HEK293 (cell line): Measurements from ENCODE around the gene SCUBE1.

Source experiments
- HOXA7 ChIP-seq: sonication (generic); formaldehyde crosslinking; IDR thresholded peaks from 2 replicates; pipeline ENCODE4 v1.8.1; 2022; ENCODE audit warnings: missing genetic modification reagents, borderline replicate concordance
- MEIS1 ChIP-seq: sonication (generic); formaldehyde crosslinking; IDR thresholded peaks from 2 replicates; pipeline ENCODE4 v1.8.1; 2022; ENCODE audit warnings: missing genetic modification reagents, mild to moderate bottlenecking, borderline replicate concordance
- SP2 ChIP-seq: fragments of 450-650 bp; formaldehyde crosslinking; IDR thresholded peaks from 2 replicates; pipeline ENCODE4 v1.5.1; 2016; ENCODE audit warnings: missing biosample characterization, missing genetic modification characterization
- ZNF114 ChIP-seq: fragments of 450-650 bp; formaldehyde crosslinking; IDR thresholded peaks from 2 replicates; pipeline ENCODE4 v1.5.0; 2017; ENCODE audit warnings: missing biosample characterization, missing genetic modification characterization
- ZNF146 ChIP-seq: fragments of 450-650 bp; formaldehyde crosslinking; IDR thresholded peaks from 2 replicates; pipeline ENCODE4 v1.5.1; 2016; ENCODE audit warnings: missing biosample characterization, missing genetic modification characterization
- ZNF2 ChIP-seq: fragments of 450-650 bp; formaldehyde crosslinking; IDR thresholded peaks from 2 replicates; pipeline ENCODE4 v1.5.1; 2016; ENCODE audit warnings: missing biosample characterization, missing genetic modification characterization
- ZNF585B ChIP-seq: fragments of 450-650 bp; formaldehyde crosslinking; IDR thresholded peaks from 2 replicates; pipeline ENCODE4 v1.5.1; 2016; ENCODE audit warnings: missing biosample characterization, missing genetic modification characterization
- TF ChIP-seq, protein P1 (sequence below): fragments of 450-650 bp; formaldehyde crosslinking; IDR thresholded peaks from 2 replicates; pipeline ENCODE4 v1.5.1; 2016; ENCODE audit warnings: missing biosample characterization, missing genetic modification characterization
- TF ChIP-seq, protein P2 (sequence below): fragments of 450-650 bp; formaldehyde crosslinking; IDR thresholded peaks from 2 replicates; pipeline ENCODE4 v1.5.1; 2016; ENCODE audit warnings: missing biosample characterization, missing genetic modification characterization

DNA sequence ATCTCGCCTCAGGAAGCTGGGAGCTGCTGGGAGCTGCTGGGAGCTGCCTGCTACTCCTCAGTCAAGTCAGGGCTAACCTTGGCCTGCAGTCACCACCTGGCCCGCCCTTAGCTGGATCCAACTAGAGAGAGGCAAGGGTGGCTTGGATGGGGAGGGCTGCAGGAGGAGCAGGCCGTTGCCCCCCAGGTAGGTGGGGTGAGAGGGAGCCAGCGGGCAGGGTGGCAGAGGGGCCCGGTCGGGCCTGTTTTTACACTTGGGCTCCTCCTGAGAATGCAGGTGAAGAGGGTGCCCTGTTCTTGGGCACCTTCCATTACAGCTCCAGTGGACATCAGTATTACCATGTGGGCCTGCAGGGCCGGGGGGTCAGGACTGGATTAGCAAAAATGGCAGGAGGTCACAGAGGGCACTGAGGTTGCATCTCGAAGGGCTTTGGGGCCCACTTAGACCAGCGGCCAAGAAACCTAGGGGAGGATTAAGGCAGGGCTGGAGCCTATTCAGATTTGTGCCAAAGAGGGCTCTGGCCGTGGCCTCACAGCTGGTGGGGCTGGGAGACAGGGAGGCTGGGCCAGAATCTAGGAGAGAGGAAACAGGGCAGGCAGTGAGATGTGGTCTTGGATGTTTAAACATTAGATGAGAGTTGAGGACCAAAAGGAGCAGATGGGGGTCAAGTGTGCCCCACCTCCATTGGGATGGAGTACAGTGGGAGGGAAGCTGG lies 95.5 kb downstream of the SCUBE1 start:
- TF ChIP-seq ZNF585B (no peak), SP2 (no peak), HOXA7 (CRISPR knock-in tag) (no peak), MEIS1 (no peak), ZNF146 (no peak), ZNF114 (tag by site-specific recombination) (no peak), ZNF2 (tag by site-specific recombination) (no peak)
- TF ChIP-seq, protein P1, sequence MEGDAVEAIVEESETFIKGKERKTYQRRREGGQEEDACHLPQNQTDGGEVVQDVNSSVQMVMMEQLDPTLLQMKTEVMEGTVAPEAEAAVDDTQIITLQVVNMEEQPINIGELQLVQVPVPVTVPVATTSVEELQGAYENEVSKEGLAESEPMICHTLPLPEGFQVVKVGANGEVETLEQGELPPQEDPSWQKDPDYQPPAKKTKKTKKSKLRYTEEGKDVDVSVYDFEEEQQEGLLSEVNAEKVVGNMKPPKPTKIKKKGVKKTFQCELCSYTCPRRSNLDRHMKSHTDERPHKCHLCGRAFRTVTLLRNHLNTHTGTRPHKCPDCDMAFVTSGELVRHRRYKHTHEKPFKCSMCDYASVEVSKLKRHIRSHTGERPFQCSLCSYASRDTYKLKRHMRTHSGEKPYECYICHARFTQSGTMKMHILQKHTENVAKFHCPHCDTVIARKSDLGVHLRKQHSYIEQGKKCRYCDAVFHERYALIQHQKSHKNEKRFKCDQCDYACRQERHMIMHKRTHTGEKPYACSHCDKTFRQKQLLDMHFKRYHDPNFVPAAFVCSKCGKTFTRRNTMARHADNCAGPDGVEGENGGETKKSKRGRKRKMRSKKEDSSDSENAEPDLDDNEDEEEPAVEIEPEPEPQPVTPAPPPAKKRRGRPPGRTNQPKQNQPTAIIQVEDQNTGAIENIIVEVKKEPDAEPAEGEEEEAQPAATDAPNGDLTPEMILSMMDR (tag by site-specific recombination): no peak
- TF ChIP-seq, protein P2, sequence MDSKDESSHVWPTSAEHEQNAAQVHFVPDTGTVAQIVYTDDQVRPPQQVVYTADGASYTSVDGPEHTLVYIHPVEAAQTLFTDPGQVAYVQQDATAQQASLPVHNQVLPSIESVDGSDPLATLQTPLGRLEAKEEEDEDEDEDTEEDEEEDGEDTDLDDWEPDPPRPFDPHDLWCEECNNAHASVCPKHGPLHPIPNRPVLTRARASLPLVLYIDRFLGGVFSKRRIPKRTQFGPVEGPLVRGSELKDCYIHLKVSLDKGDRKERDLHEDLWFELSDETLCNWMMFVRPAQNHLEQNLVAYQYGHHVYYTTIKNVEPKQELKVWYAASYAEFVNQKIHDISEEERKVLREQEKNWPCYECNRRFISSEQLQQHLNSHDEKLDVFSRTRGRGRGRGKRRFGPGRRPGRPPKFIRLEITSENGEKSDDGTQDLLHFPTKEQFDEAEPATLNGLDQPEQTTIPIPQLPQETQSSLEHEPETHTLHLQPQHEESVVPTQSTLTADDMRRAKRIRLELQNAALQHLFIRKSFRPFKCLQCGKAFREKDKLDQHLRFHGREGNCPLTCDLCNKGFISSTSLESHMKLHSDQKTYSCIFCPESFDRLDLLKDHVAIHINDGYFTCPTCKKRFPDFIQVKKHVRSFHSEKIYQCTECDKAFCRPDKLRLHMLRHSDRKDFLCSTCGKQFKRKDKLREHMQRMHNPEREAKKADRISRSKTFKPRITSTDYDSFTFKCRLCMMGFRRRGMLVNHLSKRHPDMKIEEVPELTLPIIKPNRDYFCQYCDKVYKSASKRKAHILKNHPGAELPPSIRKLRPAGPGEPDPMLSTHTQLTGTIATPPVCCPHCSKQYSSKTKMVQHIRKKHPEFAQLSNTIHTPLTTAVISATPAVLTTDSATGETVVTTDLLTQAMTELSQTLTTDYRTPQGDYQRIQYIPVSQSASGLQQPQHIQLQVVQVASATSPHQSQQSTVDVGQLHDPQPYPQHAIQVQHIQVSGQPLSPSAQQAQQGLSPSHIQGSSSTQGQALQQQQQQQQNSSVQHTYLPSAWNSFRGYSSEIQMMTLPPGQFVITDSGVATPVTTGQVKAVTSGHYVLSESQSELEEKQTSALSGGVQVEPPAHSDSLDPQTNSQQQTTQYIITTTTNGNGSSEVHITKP (tag by site-specific recombination): no peak
